Esophagus squamous epithelium (tissue), 4 donors: ENCODE results near the gene SH3TC1.

Experiments
- CTCF ChIP-seq, 6 experiments: fragments of 450-650 bp in 4 of 6; fragments of 200-600 bp in 2 of 6; sonication (generic) in 2 of 6; IDR thresholded peaks; one replicate each; pipeline ENCODE4 v1.5.1; 2016 to 2019; ENCODE audit warnings: antibody characterized with exemption in 6 of 6, mild to moderate bottlenecking in 4 of 6, moderate library complexity in 4 of 6
- POLR2A ChIP-seq, 4 donors: fragments of 450-650 bp; IDR thresholded peaks; one replicate each; pipeline ENCODE4 v1.6.1; 2017; ENCODE audit warnings: antibody characterized with exemption in 4 of 4, mild to moderate bottlenecking in 4 of 4, moderate library complexity in 3 of 4

- TF ChIP-seq CTCF (IDR thresholded peaks at IDR 0.05) = no peak
- TF ChIP-seq POLR2A (IDR thresholded peaks at IDR 0.05) = no peak
These were observed 6.2 kb downstream of the SH3TC1 start for GRCh38 chr4:8205241-8205707.
